HepG2 (cell line): ENCODE measurements around the gene REEP6. TPM values are rescaled to one million over a fixed set of nuclear protein-coding genes. Genes with fewer than 3 reads are reported as not detected.
A peak's percentile ranks its signal among the peaks of the same experiment; 100 is the strongest.

Experiments
- HOMEZ ChIP-seq: IDR thresholded peaks from 2 replicates; pipeline ENCODE4 v1.6.1; 2016; ENCODE audit warnings: low read depth
- NCOR1 ChIP-seq: fragments of 200-600 bp; sonication (generic); IDR thresholded peaks from 2 replicates; pipeline ENCODE4 v1.7.0; 2017; ENCODE audit warnings: antibody characterized with exemption, low read length, borderline replicate concordance
- RFXANK ChIP-seq: IDR thresholded peaks from 2 replicates; pipeline ENCODE4 v1.6.1; 2016
- SALL2 ChIP-seq: sonication (generic); formaldehyde crosslinking; IDR thresholded peaks from 2 replicates; pipeline ENCODE4 v1.8.1; 2023; ENCODE audit warnings: mild to moderate bottlenecking, missing genetic modification reagents, inconsistent platforms
- SKI ChIP-seq: fragments of 450-650 bp; IDR thresholded peaks from one replicate; pipeline ENCODE4 v1.6.1; 2018; ENCODE audit warnings: mild to moderate bottlenecking; ENCODE audit not compliant: partially characterized antibody
- SOX6 ChIP-seq, 2 experiments: fragments of 450-650 bp in 1 of 2; sonication (generic) in 1 of 2; formaldehyde crosslinking in 1 of 2; IDR thresholded peaks; 2 replicates each; pipeline versions ENCODE4 v1.4.0 to v1.6.1; 2017 to 2020; ENCODE audit warnings: antibody characterized with exemption in 1 of 2, mild to moderate bottlenecking in 1 of 2, missing genetic modification reagents in 1 of 2
- TFAP4 ChIP-seq: sonication (generic); IDR thresholded peaks from 2 replicates; pipeline ENCODE4 v1.6.1; 2016; ENCODE audit warnings: low read depth, borderline replicate concordance
- ZBED4 ChIP-seq: sonication (generic); formaldehyde crosslinking; IDR thresholded peaks from 2 replicates; pipeline ENCODE4 v1.4.0; 2020; ENCODE audit warnings: missing genetic modification reagents, borderline replicate concordance
- ZFAT ChIP-seq: sonication (generic); formaldehyde crosslinking; conservative IDR thresholded peaks from 2 replicates; pipeline ENCODE4 v1.8.1; 2023; ENCODE audit warnings: missing genetic modification reagents, inconsistent platforms
- ZMYM3 ChIP-seq: sonication (generic); formaldehyde crosslinking; IDR thresholded peaks from 2 replicates; pipeline ENCODE4 v1.5.1; 2020; ENCODE audit warnings: mild to moderate bottlenecking, missing genetic modification reagents
- ZNF263 ChIP-seq: sonication (generic); formaldehyde crosslinking; IDR thresholded peaks from 2 replicates; pipeline ENCODE4 v1.4.0; 2020; ENCODE audit warnings: missing genetic modification reagents
- ZNF317 ChIP-seq: sonication (generic); formaldehyde crosslinking; IDR thresholded peaks from 2 replicates; pipeline ENCODE4 v1.5.0; 2020; ENCODE audit warnings: mild to moderate bottlenecking, missing genetic modification reagents
- ZNF687 ChIP-seq: sonication (generic); formaldehyde crosslinking; IDR thresholded peaks from 2 replicates; pipeline ENCODE4 v1.5.1; 2020; ENCODE audit warnings: mild to moderate bottlenecking, missing genetic modification reagents, moderate library complexity
- ZNF746 ChIP-seq: sonication (generic); formaldehyde crosslinking; IDR thresholded peaks from 2 replicates; pipeline ENCODE4 v1.8.0; 2022; ENCODE audit warnings: mild to moderate bottlenecking, missing genetic modification reagents
- ZNF75D ChIP-seq: sonication (generic); formaldehyde crosslinking; IDR thresholded peaks from 2 replicates; pipeline ENCODE4 v1.8.1; 2023; ENCODE audit warnings: missing genetic modification reagents, mild to moderate bottlenecking, borderline replicate concordance
- ZNF777 ChIP-seq: sonication (generic); formaldehyde crosslinking; IDR thresholded peaks from 2 replicates; pipeline ENCODE4 v1.4.0; 2020; ENCODE audit warnings: missing genetic modification reagents
- ZZZ3 ChIP-seq: sonication (generic); formaldehyde crosslinking; IDR thresholded peaks from 2 replicates; pipeline ENCODE4 v1.4.0; 2020; ENCODE audit warnings: missing genetic modification reagents, mild to moderate bottlenecking, borderline replicate concordance
- polyA plus RNA-seq, 8 experiments: library from polyadenylated mRNA; depleted of rRNA in 3 of 8; stranded (reverse) in 7 of 8; unstranded in 1 of 8; fragments of >200 nt; fragmentation: Illumina TruSeq in 4 of 8; extraction: Trizol in 4 of 8; gene quantifications; 2 replicates each; pipeline versions ENCODE4 v1.2.1 to v1.2.3, GENCODE V29; 2011 to 2016; ENCODE audit warnings: low read depth in 4 of 8, missing spikeins in 1 of 8, mixed read lengths in 1 of 8; ENCODE audit not compliant: insufficient read depth in 1 of 8
- total RNA-seq, 5 experiments: library from RNA; depleted of rRNA; stranded (reverse); fragments of >200 nt; fragmentation: Illumina TruSeq; extraction: Trizol; gene quantifications; 2 replicates each; pipeline ENCODE4 v1.2.3, GENCODE V29; 2016; ENCODE audit warnings: low read depth in 1 of 5

REEP6 gene
- total and polyA plus RNA-seq, 2 of the 13 experiments (the other 11 are each of a cell fraction or from before 2014, with no cell fraction given): 10.0 to 28.8 TPM

GRCh38 chr19:1470305-1471009 is 20.5 kb upstream of the REEP6 start (continued):
- peak; percentile 42; the same call in 1 of the 2 replicates for TF ChIP-seq ZNF777
- no peak for TF ChIP-seq ZNF317 (CRISPR knock-in tag)
- TF ChIP-seq ZFAT (CRISPR knock-in tag): no peak
- TF ChIP-seq SOX6 (IDR thresholded peaks at IDR 0.05): no peak
- TF ChIP-seq SOX6 (CRISPR knock-in tag; IDR thresholded peaks at IDR 0.05): no peak
- TF ChIP-seq HOMEZ (CRISPR knock-in tag): no peak
- TF ChIP-seq ZZZ3 (CRISPR knock-in tag): no peak
- peak; percentile 23; the same call in 1 of the 2 replicates for TF ChIP-seq SALL2 (CRISPR knock-in tag)
- 0 out of 2 replicates have a peak, but pooled peaks have one; percentile 7 for TF ChIP-seq ZNF746 (CRISPR knock-in tag)
- TF ChIP-seq RFXANK (CRISPR knock-in tag): no peak
- TF ChIP-seq SKI: no peak
- TF ChIP-seq ZNF263 (CRISPR knock-in tag): 0 out of 2 replicates have a peak, but pooled peaks have one; percentile 10
- TF ChIP-seq ZBED4: 0 out of 2 replicates have a peak, but pooled peaks have one; percentile 8
- no peak for TF ChIP-seq ZMYM3
- TF ChIP-seq ZNF75D: no peak
- peak; percentile 91 for TF ChIP-seq ZNF687 (CRISPR knock-in tag)
- TF ChIP-seq TFAP4: peak; percentile 58; the same call in 1 of the 2 replicates
- TF ChIP-seq NCOR1: no peak
